OCI-LY7 (cell line): Measurements from ENCODE around the gene PADI4. TPM values are rescaled to one million over a fixed set of nuclear protein-coding genes. Genes with fewer than 3 reads are reported as not detected.

ENCODE experiments used
- BruUV-seq: library from RNA; stranded (reverse); fragments of 400-500 nt; replicated peaks from 2 replicates; lab custom pipeline; 2021; lab: Mats Ljungman, UMichigan
- CTCF ChIA-PET: fragments of 300-600 bp; sonication (Branson Sonifier 250); formaldehyde crosslinking; loops from one replicate; lab custom pipeline; 2022; ENCODE audit warnings: antibody characterized with exemption; ENCODE audit not compliant: unreplicated experiment; lab: Charles Lee
- POLR2A ChIA-PET: fragments of 300-600 bp; sonication (Branson Sonifier 250); formaldehyde crosslinking; loops from one replicate; lab custom pipeline; 2022; ENCODE audit warnings: antibody characterized with exemption; lab: Charles Lee
- DNase-seq: peaks from one replicate; pipeline ENCODE4 v3.0.0-alpha.2; 2015; ENCODE audit warnings: low spot score
- H2AFZ ChIP-seq: fragments of 200-600 bp; sonication (generic), shearing (Covaris generic); 2 replicates; pipeline ENCODE4 v1.6.1; 2014; ENCODE audit warnings: mild to moderate bottlenecking, antibody characterized with exemption, low read length, moderate library complexity
- H3K27ac ChIP-seq: fragments of 200-600 bp; sonication (generic); 2 replicates; pipeline ENCODE4 v1.5.1; 2014; ENCODE audit warnings: mixed run types, low read depth, mild to moderate bottlenecking, moderate library complexity, low read length, inconsistent platforms; ENCODE audit not compliant: poor library complexity, severe bottlenecking
- H3K36me3 ChIP-seq: fragments of 200-600 bp; sonication (generic); 2 replicates; pipeline ENCODE4 v1.6.1; 2014; ENCODE audit warnings: mild to moderate bottlenecking, antibody characterized with exemption, low read length, moderate library complexity, mixed read lengths; ENCODE audit not compliant: insufficient read depth
- H3K4me1 ChIP-seq: fragments of 200-600 bp; sonication (generic); 2 replicates; pipeline ENCODE4 v1.5.1; 2014; ENCODE audit warnings: mild to moderate bottlenecking, low read length; ENCODE audit not compliant: insufficient read depth, poor library complexity, severe bottlenecking
- H3K4me2 ChIP-seq: fragments of 200-600 bp; sonication (generic); 2 replicates; pipeline ENCODE4 v1.6.1; 2014; ENCODE audit warnings: mild to moderate bottlenecking, low read length
- H3K4me3 ChIP-seq: fragments of 200-600 bp; sonication (generic); 2 replicates; pipeline ENCODE4 v1.5.1; 2014; ENCODE audit warnings: mild to moderate bottlenecking, low read depth, low read length; ENCODE audit not compliant: poor library complexity, severe bottlenecking
- H3K79me2 ChIP-seq: fragments of 200-600 bp; sonication (generic); 2 replicates; pipeline ENCODE4 v1.6.1; 2016; ENCODE audit warnings: low read depth, mild to moderate bottlenecking, low read length, moderate library complexity, mixed read lengths; ENCODE audit not compliant: insufficient read depth
- H3K9me2 ChIP-seq: fragments of 200-600 bp; sonication (generic); 2 replicates; pipeline ENCODE4 v1.6.1; 2016; ENCODE audit warnings: mild to moderate bottlenecking, low read length, mixed read lengths; ENCODE audit not compliant: insufficient read depth
- H3K9me3 ChIP-seq: fragments of 200-600 bp; sonication (generic); 2 replicates; pipeline ENCODE4 v1.6.1; 2014; ENCODE audit warnings: mild to moderate bottlenecking, mixed run types, low read length, mixed read lengths
- H4K20me1 ChIP-seq: fragments of 200-600 bp; sonication (generic); 2 replicates; pipeline ENCODE4 v1.6.1; 2014; ENCODE audit warnings: mild to moderate bottlenecking, antibody characterized with exemption, low read length, moderate library complexity, mixed read lengths; ENCODE audit not compliant: insufficient read depth
- CTCF ChIP-seq: fragments of 200-600 bp; sonication (generic); conservative IDR thresholded peaks from 2 replicates; pipeline ENCODE4 v1.5.1; 2014; ENCODE audit warnings: mild to moderate bottlenecking, antibody characterized with exemption, low read length, moderate library complexity, mixed read lengths
- EZH2phosphoT487 ChIP-seq: fragments of 200-600 bp; sonication (generic); IDR thresholded peaks from 2 replicates; pipeline ENCODE4 v1.6.1; 2018; ENCODE audit warnings: low read depth, borderline replicate concordance, mild to moderate bottlenecking, mixed run types, antibody characterized with exemption, low read length, moderate library complexity, mixed read lengths
- intact Hi-C: fragments of 100-400 bp; cut with micrococcal nuclease; formaldehyde crosslinking; loops from one replicate; pipeline ENCODE4 v1.10.0; 2022; ENCODE audit not compliant: unreplicated experiment
- total RNA-seq, 2 experiments: library from RNA; depleted of rRNA in 1 of 2; stranded (reverse); fragments of >200 nt in 1 of 2; shearing (Covaris generic) in 1 of 2; gene quantifications; 2 replicates each; pipeline ENCODE4 v1.2.3, GENCODE V29; 2014 to 2022

The PADI4 gene
- total RNA-seq, 2 experiments from 2014 or later: 0.19 TPM; not detected in 1

- DNase-seq: no peak
- ChIA-PET POLR2A (no interaction called here), CTCF (no interaction called here)
- Histone ChIP-seq H3K36me3 (no peaks in the 10 kb centered on the region), H3K4me3 (no peak overlapping the region), H3K27ac (no peak overlapping the region), H3K4me1 (no peaks in the 10 kb centered on the region), H2AFZ (no peak overlapping the region), H3K9me3 (no peaks in the 10 kb centered on the region; the same call in 1 of the 2 replicates), H3K79me2 (no peaks in the 10 kb centered on the region), H4K20me1 (no peaks in the 10 kb centered on the region), H3K4me2 (no peak overlapping the region), H3K9me2 (no peaks in the 10 kb centered on the region)
- intact Hi-C loops: no loop called here
- TF ChIP-seq EZH2phosphoT487: no peak
- no peak for TF ChIP-seq CTCF
- no TSS peak for BruUV-seq
These were observed 53.7 kb downstream of the PADI4 start for GRCh38 chr1:17361687-17362086.

- no TSS peak for BruUV-seq
- Histone ChIP-seq H3K36me3 (no peaks in the 10 kb centered on the region), H3K4me2 (no peak overlapping the region), H3K4me1 (no peaks in the 10 kb centered on the region), H3K79me2 (no peaks in the 10 kb centered on the region), H3K27ac (no peak overlapping the region), H3K4me3 (no peak overlapping the region), H3K9me2 (no peaks in the 10 kb centered on the region), H3K9me3 (no peaks in the 10 kb centered on the region; the same call in 1 of the 2 replicates), H2AFZ (no peak overlapping the region), H4K20me1 (no peaks in the 10 kb centered on the region)
- CTCF ChIA-PET: no interaction called here
- TF ChIP-seq CTCF: no peak
- TF ChIP-seq EZH2phosphoT487: no peak
- intact Hi-C loops: no loop called here
- POLR2A ChIA-PET: no interaction called here
- no peak for DNase-seq
These were observed 55.4 kb downstream of the PADI4 start for GRCh38 chr1:17363351-17363750.

- Histone ChIP-seq H4K20me1 (no peaks in the 10 kb centered on the region), H3K36me3 (no peaks in the 10 kb centered on the region), H3K27ac (no peak overlapping the region), H3K79me2 (no peaks in the 10 kb centered on the region), H2AFZ (no peak overlapping the region), H3K4me2 (no peak overlapping the region), H3K4me3 (no peak overlapping the region), H3K4me1 (no peaks in the 10 kb centered on the region), H3K9me3 (no peaks in the 10 kb centered on the region; the same call in 1 of the 2 replicates), H3K9me2 (no peaks in the 10 kb centered on the region)
- BruUV-seq: no TSS peak
- POLR2A ChIA-PET: no interaction called here
- CTCF ChIA-PET: no interaction called here
- TF ChIP-seq CTCF (no peak), EZH2phosphoT487 (no peak)
- intact Hi-C loops: no loop called here
- no peak for DNase-seq
These were observed 55.8 kb downstream of the PADI4 start for GRCh38 chr1:17363771-17364170.
